Stimulated activated CD4-positive, alpha-beta T cell treated with anti-CD3 and anti-CD28 coated beads, Interleukin-15, amount 100 ng/mL, for 24 hours (primary cell): Measurements from ENCODE around the gene CEP128.
A peak's percentile ranks its signal among the peaks of the same experiment; 100 is the strongest.
"Not testable (repeated sequence)": the region's sequence is repeated elsewhere in the genome, so short reads cannot be mapped to it uniquely, and the experiment has no call there.

Source experiments
- DNase-seq: peaks from one replicate; pipeline ENCODE4 v3.0.0-alpha.2; 2020

CEP128 gene

GRCh38 chr14:80941241-80942185, at the start of gene CEP128:
Gene CEP128, minus strand, starts transcription at chr14:80941738.
- peak; percentile 93 for DNase-seq

GRCh38 chr14:80988735-80989429, 47.3 kb upstream of the CEP128 start:
- DNase-seq, result no peak

GRCh38 chr14:80988192-80988591, 46.7 kb upstream of the CEP128 start:
- DNase-seq, result no peak

DNA sequence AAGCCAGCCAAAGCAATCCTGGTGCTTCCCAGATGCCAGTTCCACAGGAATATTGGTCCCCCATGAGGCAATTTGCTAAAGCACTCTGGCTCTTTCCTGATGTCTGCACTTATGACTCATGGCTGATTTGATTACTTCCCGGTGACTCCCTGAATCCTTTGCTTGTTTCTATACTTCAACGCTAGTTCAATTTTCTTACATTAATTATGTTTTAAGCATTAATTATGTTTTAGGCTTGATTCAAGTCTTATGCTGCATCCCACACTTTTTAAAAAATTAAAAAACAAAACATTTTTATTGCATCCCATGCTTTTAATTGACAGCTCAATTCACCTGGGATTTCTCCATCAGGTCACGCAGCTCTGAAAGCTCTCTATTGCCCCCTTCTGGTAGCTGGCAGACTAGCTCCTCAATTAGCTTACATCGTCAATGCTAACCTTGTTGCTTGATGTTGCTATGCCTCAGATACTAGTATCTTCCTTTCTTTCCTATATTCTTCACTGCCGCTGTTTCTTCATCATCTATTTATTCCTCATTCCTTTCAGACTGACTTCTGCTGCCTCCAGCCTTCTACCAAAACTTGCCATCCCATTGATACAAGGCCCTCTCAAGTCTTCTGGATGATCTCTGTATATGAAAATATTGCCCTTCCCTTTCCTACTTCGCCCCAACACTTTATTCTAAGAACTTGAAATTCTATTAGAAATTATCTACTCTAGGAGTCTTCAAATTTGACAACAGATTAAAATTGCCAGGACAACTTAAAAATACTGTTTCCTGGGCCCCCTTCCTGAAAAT, 45.9 kb upstream of the CEP128 start:
- peak; percentile 64 for DNase-seq

DNA sequence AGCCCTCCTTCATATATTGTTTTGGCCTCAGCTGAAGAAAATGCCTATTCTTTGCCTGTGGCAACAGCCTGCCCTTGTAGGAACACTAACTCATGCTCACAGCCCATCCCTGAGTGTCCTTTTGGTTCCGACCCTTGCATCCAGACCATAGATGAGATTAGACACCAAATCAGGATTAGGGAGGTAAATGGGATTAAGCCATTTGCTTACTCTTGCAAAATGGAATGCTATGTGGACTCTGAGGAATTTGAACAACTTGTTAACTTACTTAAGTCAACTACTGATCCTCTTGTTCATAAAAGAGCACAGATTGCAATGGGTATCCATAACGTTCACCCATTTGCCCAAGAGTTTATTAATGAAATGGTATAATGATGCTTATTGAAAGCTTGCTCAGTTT, 41.2 kb upstream of the CEP128 start:
- DNase-seq, result no peak

DNA sequence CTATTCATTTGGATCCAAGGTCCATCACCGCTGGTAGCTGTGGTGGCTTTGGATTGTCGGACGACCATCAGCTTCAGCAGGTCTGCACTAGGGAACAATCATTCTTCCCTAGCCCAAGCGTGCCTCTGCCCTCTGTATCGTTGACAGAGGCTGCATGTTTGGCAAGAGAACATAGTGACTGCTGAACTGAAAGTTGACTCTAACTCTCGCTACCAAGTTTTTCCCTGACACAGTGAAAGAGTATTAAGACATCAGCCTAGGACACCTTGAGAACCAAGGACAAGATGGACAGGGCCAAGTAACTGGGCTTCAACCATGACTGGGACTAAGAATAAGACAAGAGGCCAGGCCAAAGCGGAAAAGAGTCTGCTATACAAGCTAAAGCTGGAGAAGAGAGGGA, 40.1 kb upstream of the CEP128 start:
- no peak for DNase-seq

- no peak for DNase-seq
Measured at GRCh38 chr14:80981156-80981555, 39.6 kb upstream of the CEP128 start.

- no peak for DNase-seq
Measured at GRCh38 chr14:80979951-80980350, 38.4 kb upstream of the CEP128 start.

GRCh38 chr14:80978403-80978802, 36.9 kb upstream of the CEP128 start:
- DNase-seq, result peak; percentile 4

- no peak for DNase-seq
Measured at GRCh38 chr14:80977221-80977620, 35.7 kb upstream of the CEP128 start.

DNA sequence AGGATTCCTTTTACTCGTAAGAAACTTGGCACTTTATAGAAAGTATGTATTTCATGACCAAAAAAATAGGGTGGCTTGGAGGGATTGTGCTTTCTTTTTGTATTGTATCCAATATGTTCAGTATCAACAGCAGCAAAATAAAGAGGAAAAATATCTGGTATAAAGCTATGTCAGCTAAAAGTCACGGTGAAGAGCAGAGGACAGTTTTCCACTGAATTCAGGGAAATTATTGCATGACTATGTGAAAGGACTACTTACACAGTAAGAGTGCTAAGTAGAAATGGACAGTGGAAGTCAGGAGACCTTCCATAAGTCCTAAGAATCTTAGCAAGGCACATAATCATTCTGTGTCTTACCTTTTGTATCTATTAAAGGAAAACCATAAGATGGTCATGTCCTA, 33.1 kb upstream of the CEP128 start:
- no peak for DNase-seq

DNA sequence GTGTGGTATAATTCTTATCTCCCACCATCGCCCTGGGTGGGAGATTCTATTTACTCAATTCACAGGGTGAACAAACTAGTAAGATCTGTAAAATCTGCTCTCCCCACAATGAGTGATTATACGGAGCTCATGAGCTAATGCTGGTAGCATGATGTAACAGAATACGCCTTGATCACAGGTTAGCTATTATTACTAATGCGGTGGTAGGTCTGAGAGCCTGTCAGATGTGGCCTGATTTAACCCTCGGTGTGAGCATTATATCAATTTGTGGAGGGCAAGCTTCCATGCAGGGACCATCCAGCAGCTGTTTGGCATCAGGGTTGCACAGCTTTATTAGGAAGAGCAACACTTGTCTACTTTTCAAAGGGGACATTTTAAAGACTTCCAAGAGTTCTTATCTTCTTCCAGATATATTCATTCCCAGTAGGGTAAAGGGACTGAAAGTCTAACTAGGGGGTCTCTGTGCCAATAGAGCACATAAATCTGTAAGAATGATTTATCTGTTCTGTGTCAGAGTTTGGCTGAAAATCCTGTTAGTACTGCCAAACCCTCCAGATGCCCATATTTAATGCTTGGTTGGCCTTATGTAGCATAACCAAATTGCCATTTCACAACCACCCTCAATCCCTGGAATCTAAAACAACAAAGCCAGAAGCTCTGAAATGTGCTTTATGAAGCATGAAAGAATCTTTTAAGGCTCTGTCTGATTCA, 32.5 kb upstream of the CEP128 start:
- DNase-seq, result no peak

DNA sequence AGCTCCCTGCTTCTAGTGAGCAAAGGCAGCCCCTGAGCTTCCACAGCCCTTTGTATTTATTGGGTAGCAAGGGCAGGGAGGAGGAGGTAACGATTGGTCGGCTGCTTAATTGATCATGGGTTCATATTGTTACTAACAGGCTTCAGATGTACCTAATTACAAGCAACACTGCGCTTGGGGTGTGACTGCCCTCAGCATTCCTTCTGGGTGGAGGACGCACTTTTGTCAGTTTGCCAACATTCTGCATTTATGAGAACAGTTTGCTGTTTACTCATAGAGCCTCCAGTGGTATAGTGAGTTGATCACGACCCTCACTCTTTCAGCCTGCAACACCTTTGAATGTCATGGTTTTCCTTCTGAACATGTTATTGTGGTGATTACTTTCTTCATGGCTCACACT, 23.5 kb upstream of the CEP128 start:
- DNase-seq, result no peak

DNA sequence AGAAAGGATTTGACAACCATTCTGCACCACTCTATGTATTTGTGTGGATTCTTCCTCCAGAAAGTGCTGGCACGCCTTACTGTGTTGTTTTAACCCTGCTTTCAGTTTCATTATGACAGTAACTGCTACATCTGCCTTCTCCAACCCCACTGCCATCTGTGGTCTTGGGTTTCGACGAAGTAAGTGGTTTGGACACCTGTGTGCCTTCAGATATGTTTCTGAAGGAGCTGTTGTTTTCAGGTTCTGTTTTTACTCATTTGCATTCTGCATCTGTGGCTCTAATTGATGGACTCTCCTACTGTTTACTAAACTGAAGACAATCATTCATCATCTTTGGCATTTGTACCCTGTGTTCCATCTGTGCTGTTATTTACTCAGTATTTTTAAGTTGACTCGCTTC, 18.0 kb upstream of the CEP128 start:
- DNase-seq, result peak; percentile 62

GRCh38 chr14:80958939-80959338, 17.4 kb upstream of the CEP128 start:
- no peak for DNase-seq

DNA sequence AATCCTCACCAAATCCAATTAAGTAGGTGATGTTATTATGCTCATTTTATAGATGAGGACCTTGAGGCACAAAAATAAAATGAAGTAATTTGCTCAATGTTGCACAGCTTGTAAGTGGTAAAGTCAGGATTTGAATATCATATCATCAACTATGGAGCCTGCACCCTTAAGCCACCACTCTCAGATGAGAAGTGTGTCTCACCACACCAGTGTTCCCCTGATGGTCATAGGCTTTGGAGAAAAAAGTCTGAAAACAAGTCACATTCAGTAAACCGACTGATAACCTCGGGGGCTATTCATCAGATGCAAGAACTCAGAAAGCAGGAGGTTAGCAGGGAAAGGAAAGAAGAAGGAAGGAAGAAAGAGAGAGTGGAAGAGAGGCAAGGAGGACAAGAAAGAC, 16.7 kb upstream of the CEP128 start:
- no peak for DNase-seq

DNA sequence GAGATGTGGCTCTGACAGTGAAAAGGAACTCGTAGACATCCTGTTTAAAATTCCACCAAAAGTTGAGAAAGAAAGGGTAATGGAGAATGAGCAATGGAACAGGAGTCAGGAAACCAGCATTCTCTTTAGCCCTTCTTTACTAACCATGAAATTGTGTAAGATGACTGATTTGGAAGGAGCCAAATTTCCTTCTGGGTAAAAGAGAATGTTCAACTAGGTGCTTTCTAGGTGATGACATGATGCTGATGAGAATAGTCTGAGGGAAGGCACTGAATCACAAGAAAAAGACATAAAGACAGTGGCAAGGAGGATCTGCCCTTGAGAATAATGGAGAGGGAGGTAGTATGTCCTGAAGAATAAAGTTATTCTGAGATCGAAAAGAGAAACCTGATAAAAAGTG, 16.1 kb upstream of the CEP128 start:
- no peak for DNase-seq

- no peak for DNase-seq
Measured at GRCh38 chr14:80956922-80957321, 15.4 kb upstream of the CEP128 start.

GRCh38 chr14:80956102-80956501, 14.6 kb upstream of the CEP128 start:
- DNase-seq, result no peak

DNA sequence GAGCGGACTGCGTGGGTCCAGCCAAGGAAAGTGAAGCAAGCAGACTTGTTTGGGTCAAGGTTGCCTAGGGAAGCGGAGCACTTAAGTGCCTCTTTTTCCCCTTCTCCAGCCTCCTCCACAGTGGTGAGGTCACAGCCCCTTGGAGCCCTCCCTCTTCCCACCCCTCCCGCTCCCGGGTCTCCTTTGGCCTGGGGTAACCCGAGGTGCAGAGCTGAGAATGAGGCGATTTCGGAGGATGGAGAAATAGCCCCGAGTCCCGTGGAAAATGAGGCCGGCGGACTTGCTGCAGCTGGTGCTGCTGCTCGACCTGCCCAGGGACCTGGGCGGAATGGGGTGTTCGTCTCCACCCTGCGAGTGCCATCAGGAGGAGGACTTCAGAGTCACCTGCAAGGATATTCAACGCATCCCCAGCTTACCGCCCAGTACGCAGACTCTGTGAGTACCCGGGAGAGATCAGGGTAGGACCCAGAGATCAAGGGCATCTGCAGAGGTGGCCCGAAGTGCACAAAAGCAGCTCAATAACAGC, 13.9 kb upstream of the CEP128 start, which contains the start of gene TSHR:
Gene TSHR (plus strand): TSS at position 206 of the 526 bp plus-strand sequence. CDS start 60 bp downstream, at position 266.
- DNase-seq, result peak; percentile 23

DNA sequence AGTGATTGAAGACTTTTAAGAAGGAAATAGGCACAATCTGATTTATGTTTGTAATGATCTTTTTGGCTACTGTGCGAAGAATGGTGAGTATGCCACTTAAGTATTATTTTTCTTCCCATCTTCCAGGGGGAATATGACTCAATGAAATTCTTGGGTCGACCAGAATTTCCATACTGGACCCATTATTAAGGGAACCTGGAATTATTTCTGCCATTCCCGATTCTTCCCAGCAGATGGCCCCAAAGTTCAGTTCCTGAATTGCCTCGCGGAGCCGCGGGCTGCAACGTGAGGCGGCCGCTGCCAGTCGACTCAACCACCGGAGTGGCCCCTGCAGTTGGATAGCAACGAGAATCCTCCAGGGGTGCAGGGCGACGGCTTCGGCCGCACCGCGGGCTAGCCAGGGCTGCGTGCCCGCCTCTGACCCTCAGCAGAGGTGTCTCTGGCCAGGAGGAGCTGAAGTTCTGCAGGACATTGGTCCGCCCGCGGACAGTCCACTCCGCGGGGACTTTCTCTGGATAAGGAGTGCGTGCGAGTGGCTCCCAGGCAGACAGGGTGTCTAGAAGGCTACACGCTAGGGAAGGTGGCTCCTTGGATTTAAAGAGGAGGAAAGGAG, 13.3 kb upstream of the CEP128 start:
- peak; percentile 79 for DNase-seq

DNA sequence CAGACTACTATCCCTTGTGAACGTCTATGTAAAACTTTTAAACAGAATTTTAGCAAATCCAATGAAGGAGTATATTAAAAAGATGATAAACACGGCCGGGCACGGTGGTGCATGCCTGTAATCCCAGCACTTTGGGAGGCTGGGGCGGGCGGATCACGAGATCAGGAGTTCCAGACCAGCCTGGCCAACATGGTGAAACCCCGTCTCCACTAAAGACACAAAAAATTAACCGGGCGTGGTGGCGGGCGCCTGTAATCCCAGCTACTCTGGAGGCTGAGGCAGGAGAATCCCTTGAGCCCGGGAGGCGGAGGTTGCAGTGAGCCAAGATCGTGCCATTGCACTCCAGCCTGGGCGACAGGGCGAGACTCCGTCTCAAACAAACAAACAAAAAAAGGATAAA, 11.7 kb upstream of the CEP128 start:
- not testable (repeated sequence) for DNase-seq
